HG02610 (cell line): ENCODE results near the gene FGF4.

ENCODE experiments used
- ATAC-seq: cut with Tn5 transposase; IDR thresholded peaks from one replicate; pipeline ENCODE4 v1.9.1; 2021; ENCODE audit warnings: mild to moderate bottlenecking, moderate library complexity; ENCODE audit not compliant: unreplicated experiment

Gene FGF4

GRCh38 chr11:69775163-69775755 is at the start of gene FGF4:
FGF4 (minus strand) TSS chr11:69775341; CDS start chr11:69775084, 257 bp downstream.
- ATAC-seq = no peak

GRCh38 chr11:69823641-69824265 is 48.6 kb upstream of the FGF4 start:
- ATAC-seq = no peak

- no peak for ATAC-seq
Observed at GRCh38 chr11:69822676-69823494, 47.7 kb upstream of the FGF4 start.

GRCh38 chr11:69821511-69822040 is 46.4 kb upstream of the FGF4 start:
- no peak for ATAC-seq

GRCh38 chr11:69820441-69820840 is 45.3 kb upstream of the FGF4 start:
- ATAC-seq = no peak

- ATAC-seq = no peak
Observed at GRCh38 chr11:69819541-69820070, 44.5 kb upstream of the FGF4 start.

GRCh38 chr11:69818603-69819441 is 43.7 kb upstream of the FGF4 start, which contains the start of gene FGF3:
FGF3 (minus strand) TSS chr11:69819416; CDS start chr11:69818933, 483 bp downstream.
- no peak for ATAC-seq

GRCh38 chr11:69818231-69818602 is 43.1 kb upstream of the FGF4 start:
- ATAC-seq = no peak

- no peak for ATAC-seq
Observed at GRCh38 chr11:69817265-69818230, 42.4 kb upstream of the FGF4 start.

GRCh38 chr11:69816671-69817070 is 41.5 kb upstream of the FGF4 start:
- no peak for ATAC-seq

- no peak for ATAC-seq
Observed at GRCh38 chr11:69815973-69816372, 40.8 kb upstream of the FGF4 start.

GRCh38 chr11:69814902-69815301 is 39.8 kb upstream of the FGF4 start:
- ATAC-seq = no peak

GRCh38 chr11:69814411-69814810 is 39.3 kb upstream of the FGF4 start:
- ATAC-seq = no peak

GRCh38 chr11:69813839-69814238 is 38.7 kb upstream of the FGF4 start:
- ATAC-seq = no peak

GRCh38 chr11:69812946-69813345 is 37.8 kb upstream of the FGF4 start:
- ATAC-seq = no peak

- ATAC-seq = no peak
Observed at GRCh38 chr11:69812256-69812655, 37.1 kb upstream of the FGF4 start.

GRCh38 chr11:69811431-69811830 is 36.3 kb upstream of the FGF4 start:
- no peak for ATAC-seq

GRCh38 chr11:69810289-69811118 is 35.4 kb upstream of the FGF4 start:
- ATAC-seq = no peak
